Measurements from ENCODE around the gene GSTO2.

Gene GSTO2

DNA sequence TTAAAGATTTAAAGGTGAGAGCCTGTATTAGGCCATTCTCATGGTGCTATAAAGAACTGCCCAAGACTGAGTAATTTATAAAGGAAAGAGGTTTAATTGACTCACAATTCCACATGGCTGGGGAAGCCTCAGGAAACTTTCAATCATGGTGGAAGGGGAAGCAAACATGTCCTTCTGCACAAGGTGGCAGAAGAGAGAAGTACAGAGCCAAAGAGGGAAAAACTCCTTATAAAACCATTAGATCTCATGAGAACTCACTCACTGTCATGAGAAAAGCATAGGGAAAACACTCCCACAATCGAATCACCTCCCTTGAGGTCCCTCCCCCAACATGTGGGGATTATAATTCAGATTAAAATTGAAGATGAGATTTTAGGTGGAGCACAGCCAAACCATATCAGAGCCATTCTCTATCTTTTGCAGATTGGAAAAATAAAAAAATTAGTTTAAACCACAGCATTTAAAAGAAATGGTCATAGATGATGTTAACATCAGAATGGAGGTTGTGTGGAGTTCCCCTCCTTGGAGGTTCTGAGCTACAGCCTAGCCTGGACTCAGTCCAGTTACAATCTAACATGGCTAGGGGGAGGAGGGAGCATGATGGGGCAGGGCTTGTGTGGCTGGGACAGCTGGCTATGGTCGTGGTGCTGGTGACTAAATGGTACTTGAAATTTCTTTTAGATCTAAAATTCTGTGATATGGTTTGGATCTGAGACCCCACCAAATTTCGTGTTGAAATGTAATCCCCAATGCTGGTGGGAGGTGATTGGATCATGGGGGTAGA is 33.1 kb downstream of the GSTO2 start:
- FAIRE-seq = no peak
- TF ChIP-seq, protein P1, sequence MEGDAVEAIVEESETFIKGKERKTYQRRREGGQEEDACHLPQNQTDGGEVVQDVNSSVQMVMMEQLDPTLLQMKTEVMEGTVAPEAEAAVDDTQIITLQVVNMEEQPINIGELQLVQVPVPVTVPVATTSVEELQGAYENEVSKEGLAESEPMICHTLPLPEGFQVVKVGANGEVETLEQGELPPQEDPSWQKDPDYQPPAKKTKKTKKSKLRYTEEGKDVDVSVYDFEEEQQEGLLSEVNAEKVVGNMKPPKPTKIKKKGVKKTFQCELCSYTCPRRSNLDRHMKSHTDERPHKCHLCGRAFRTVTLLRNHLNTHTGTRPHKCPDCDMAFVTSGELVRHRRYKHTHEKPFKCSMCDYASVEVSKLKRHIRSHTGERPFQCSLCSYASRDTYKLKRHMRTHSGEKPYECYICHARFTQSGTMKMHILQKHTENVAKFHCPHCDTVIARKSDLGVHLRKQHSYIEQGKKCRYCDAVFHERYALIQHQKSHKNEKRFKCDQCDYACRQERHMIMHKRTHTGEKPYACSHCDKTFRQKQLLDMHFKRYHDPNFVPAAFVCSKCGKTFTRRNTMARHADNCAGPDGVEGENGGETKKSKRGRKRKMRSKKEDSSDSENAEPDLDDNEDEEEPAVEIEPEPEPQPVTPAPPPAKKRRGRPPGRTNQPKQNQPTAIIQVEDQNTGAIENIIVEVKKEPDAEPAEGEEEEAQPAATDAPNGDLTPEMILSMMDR (IDR thresholded peaks at IDR 0.05; ENCODE audit: insufficient read depth, missing control alignments) = no peak

DNA sequence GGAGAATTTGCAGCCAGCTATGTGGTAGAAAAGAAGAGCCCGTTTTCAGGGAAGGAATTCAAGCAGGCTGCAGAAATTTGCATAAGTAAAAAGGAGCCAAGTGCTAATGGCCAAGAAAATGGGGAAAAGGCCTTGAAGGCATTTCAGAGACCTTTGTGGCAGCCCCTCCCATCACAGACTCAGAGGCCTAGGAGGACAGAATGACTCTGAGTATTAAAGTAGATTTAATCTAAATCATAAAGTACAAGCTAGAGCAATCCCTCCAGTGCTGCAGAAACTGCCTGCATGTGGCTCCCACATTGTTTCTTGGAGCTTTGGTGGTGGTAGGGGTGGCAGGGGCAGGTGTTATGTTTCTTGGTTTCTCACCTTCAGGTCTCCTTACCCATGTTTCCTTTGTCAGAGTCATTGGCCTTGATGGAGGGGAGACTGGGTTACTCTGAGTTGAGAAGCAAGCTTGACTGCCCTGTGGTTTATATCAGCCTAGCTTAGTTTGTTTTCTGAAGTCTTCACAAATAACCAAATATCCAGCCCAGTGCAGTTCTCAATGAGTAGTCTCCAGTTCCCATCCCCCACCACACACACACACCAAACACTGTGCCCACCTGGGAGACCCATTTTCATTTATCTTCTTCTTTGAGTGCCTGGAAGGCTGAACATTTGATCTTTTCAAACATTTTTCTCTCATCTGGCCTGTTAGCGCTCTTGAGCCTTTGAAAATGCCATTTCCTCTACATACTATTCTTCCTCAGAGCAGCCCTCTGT is 34.8 kb downstream of the GSTO2 start:
- no peak for FAIRE-seq
- DNase-seq (ENCODE audit: insufficient read length, low spot score) = no peak
- TF ChIP-seq, protein P1 (IDR thresholded peaks at IDR 0.05; ENCODE audit: insufficient read depth, missing control alignments) = no peak

More for the DNA sequence above, 33.1 kb downstream of the GSTO2 start:
- DNase-seq (ENCODE audit: insufficient read length, low spot score) = no peak

DNA sequence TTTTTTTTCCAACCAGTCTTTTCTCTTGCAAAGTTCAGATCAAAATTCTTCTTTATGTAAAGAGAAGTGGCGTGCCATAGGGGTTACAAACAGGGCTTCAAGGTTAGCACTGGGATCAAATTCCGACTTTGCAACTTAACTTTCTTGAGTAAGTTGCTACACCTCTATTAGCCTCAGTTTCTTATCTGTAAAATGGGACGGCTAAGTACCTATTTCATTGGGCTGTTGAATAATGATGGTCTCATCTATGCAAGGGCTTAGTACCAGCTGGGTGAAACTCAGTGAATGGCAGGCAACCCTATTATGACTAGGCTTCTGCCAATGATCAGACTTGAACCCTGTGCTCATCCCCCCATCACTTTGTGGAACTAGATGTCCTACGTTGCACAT is 35.4 kb downstream of the GSTO2 start:
- FAIRE-seq (no peak), DNase-seq (ENCODE audit: insufficient read length, low spot score) (no peak)
- TF ChIP-seq, protein P1 (IDR thresholded peaks at IDR 0.05; ENCODE audit: insufficient read depth, missing control alignments) = no peak

DNA sequence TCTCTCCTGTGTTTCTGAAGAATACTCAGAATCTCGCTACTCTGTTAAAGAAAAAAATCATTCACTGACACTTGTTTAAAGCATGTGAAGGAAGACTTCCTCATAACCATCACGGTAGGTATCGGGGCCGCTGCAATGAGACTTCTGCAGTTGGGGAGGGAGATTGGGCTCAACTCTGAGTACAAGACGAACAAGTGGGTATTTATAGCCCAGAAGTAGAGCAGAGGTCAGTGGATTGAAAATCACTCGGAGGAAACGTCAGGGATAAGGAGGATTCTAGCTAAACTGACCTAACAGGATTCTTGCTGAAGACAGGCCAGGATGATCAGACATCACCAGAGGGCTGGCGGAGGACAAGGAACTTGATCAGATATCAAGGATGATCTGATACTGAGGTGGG is 35.9 kb downstream of the GSTO2 start:
- TF ChIP-seq, protein P1 (IDR thresholded peaks at IDR 0.05; ENCODE audit: insufficient read depth, missing control alignments) = no peak
- no peak for DNase-seq (ENCODE audit: insufficient read length, low spot score)
- no peak for FAIRE-seq

DNA sequence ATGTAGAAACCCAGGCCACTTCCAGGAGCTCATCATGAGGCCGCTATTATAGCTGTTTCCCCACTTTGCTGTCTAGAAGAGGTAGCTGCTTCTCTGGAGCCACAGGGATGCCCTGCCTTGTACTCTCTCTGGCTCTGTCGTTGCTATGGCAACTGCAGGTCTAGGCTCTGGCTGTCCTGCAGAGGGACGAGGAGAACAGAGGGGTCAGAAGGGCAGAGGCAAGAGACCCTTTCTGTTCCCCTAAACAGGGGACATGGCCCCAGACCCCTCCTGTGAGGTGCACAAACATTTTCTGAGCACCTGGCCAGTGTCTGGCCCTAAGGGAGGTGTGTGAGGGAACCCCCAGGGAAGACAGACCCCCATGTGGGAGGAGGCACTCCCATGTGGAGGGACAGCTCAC is 37.9 kb downstream of the GSTO2 start:
- no peak for DNase-seq (ENCODE audit: insufficient read length, low spot score)
- no peak for FAIRE-seq
- TF ChIP-seq, protein P1 (IDR thresholded peaks at IDR 0.05; ENCODE audit: insufficient read depth, missing control alignments) = no peak

DNA sequence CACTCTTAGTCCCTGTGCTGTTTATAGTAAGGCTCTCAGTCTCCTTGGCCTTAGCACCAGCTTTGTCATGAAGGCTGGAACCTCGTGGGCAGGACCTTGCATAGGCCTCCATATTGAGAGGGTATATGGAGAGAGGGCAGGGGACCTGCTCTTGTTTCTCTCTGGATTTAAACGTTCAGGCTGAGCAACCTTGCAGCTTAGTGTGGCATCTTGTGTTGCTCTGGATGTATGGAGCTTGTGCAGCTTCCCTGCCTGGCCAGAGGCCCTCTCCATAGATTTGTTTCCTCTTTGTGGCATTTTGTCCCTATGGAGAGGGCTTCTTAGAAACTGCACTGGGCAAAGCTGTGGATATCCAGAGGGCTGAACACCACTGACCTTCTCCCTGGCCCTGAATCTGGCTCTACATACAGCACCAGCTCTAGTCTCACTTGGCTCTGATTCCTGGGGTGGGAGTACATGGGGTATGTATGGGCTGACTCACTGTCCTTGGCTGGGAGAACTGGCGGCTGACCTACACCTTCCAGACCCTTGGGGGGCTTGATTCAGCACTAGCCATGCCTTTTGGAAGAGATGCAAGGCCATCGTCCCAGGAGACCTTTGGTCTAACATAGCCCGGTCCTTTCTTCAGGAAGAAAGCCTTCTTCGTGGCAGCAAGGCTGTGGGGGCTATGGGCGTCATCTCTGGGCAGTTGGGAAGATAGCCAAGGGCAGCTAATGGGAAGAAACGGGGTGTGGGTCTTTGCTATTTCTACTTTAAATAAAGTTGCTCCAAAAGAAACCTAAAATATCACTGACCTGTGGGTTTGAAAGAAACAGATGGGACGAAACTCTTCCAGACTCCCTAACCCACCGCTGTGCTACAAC is 38.8 kb downstream of the GSTO2 start:
- TF ChIP-seq, protein P1 (IDR thresholded peaks at IDR 0.05; ENCODE audit: insufficient read depth, missing control alignments) = no peak
- DNase-seq (ENCODE audit: insufficient read length, low spot score) = no peak
- no peak for FAIRE-seq

Measured in D721Med (cell line).